GM19238 (cell line): Measurements from ENCODE around the gene RBMY1F.
"Not testable (repeated sequence)": the region's sequence is repeated elsewhere in the genome, so short reads cannot be mapped to it uniquely, and the experiment has no call there.

Experiments
- DNase-seq: peaks from one replicate; pipeline ENCODE4 v3.0.0; 2011; ENCODE audit warnings: low spot score; ENCODE audit not compliant: insufficient read length

Gene RBMY1F

GRCh38 chrY:22182823-22183222 lies at the start of gene RBMY1F:
TSS of gene RBMY1F (minus strand) at chrY:22182923. CDS start at chrY:22180969, 1,954 bp downstream.
- not testable (repeated sequence) for DNase-seq

DNA sequence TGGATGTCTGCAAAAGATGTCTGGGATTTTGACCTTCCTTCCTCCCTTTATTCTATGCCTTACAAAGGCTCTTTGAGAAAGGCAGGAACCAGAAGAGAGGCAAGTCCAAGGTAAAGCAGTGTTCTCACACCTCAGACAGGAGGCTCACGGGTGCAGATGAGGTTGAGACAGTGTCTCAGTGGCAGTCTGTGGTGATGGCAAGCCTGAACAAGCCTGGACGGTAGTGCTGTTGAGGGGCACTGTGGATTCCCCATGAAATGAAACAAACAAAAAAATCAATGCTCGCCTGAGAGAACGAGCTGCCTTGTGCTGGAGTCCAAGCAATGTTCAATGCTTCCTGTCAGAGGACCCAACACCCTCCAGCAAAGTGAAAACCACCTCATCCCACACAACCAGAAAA lies 31.6 kb downstream of the RBMY1F start:
- not testable (repeated sequence) for DNase-seq

DNA sequence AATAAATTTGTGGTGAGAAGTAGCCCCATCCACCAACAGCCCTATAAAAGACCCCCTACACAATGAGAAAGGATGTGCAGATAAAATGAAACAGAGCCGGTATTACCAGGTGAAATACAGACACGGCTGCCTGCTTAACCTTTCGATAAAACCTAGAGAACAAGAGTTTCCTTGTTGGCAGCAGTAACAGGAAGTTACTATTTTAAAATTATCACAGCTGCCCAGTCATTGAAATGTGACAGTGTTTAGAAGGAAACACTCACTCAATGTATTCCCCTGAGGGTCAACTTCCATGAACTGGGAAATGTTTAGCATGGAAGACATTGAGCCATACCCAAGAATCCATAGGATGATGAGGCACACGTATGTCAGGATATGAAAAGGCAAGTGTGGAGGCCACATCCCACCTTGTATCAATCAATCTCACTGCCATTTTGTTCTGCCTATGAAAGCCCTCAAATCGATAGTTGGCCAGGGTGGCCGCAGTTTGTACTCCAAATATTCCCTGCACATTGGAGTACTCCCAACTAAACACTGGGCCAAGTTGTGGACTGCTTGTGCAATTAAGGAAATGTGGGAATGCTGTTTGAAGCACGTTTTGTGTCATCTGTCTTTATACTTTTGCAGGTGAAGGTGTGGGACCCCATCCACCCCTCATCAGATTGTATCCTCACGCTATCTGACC lies 41.6 kb downstream of the RBMY1F start:
- not testable (repeated sequence) for DNase-seq

- DNase-seq: not testable (repeated sequence)
These were observed 48.0 kb downstream of the RBMY1F start for GRCh38 chrY:22134719-22135118.

- not testable (repeated sequence) for DNase-seq
These were observed 52.2 kb downstream of the RBMY1F start for GRCh38 chrY:22130494-22130893.
